NB4 (cell line): ENCODE results near the gene PRKG1.

Experiments
- DNase-seq: peaks from one replicate; pipeline ENCODE4 v3.0.0; 2010; ENCODE audit warnings: low read depth
- H3K4me3 ChIP-seq: one replicate; pipeline ENCODE4 v1.5.1; 2011; ENCODE audit warnings: mild to moderate bottlenecking, low read depth, low read length, moderate library complexity
- CTCF ChIP-seq: IDR thresholded peaks from one replicate; pipeline ENCODE4 v1.5.1; 2012; ENCODE audit warnings: low read depth, low read length
- MAX ChIP-seq: IDR thresholded peaks from 2 replicates; pipeline ENCODE4 v1.6.1; 2011; ENCODE audit warnings: low read depth, low read length
- MYC ChIP-seq: IDR thresholded peaks from 2 replicates; pipeline ENCODE4 v1.6.1; 2011; ENCODE audit warnings: low read depth, low read length
- POLR2A ChIP-seq: IDR thresholded peaks from 2 replicates; pipeline ENCODE4 v1.6.1; 2011; ENCODE audit warnings: mild to moderate bottlenecking; ENCODE audit not compliant: insufficient read length; ENCODE audit errors: extremely low read depth

PRKG1 gene

DNA sequence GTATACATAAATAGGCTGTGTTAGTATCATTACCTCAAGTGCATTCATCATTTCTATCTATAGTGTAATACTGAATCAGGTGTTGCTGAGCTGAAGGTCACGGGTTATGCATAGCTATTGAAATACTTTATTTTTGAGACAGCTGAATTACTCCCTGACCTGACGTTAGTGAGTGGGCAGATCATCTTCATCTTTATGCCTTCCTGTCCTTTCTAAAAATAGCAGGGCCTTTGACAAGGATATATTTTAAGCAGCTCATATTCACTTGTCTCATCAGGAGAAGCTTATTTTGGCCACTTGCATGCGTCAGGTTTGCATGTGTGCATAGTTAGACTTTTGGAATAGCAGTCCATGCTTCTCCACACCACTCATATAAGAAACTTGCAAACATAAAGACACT is 1176.2 kb downstream of the PRKG1 start:
- H3K4me3 ChIP-seq, result no peak overlapping the region
- DNase-seq, result no peak
- TF ChIP-seq CTCF, result no peak
- no peak for TF ChIP-seq MYC
- no peak for TF ChIP-seq MAX
- no peak for TF ChIP-seq POLR2A

DNA sequence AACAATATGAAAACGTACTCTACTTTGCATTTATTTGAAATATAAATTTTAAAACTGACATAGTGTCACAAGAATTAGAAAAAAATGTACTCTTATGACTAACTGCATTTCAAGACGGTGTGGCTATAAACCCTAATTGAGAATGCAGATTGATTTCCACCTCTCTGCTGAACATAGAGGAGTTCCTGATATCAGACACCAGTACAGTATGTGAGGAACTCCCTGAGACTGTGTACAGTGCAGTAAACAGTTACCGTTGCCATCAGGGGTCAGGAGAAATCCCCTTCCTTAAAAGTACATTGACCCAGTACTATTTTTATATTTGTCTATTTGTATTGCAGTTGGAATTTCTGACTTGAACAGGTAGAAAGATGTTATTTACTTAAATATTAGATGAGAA is 1178.0 kb downstream of the PRKG1 start:
- DNase-seq, result no peak
- no peak overlapping the region for H3K4me3 ChIP-seq
- TF ChIP-seq MAX (no peak), MYC (no peak), CTCF (no peak), POLR2A (no peak)

DNA sequence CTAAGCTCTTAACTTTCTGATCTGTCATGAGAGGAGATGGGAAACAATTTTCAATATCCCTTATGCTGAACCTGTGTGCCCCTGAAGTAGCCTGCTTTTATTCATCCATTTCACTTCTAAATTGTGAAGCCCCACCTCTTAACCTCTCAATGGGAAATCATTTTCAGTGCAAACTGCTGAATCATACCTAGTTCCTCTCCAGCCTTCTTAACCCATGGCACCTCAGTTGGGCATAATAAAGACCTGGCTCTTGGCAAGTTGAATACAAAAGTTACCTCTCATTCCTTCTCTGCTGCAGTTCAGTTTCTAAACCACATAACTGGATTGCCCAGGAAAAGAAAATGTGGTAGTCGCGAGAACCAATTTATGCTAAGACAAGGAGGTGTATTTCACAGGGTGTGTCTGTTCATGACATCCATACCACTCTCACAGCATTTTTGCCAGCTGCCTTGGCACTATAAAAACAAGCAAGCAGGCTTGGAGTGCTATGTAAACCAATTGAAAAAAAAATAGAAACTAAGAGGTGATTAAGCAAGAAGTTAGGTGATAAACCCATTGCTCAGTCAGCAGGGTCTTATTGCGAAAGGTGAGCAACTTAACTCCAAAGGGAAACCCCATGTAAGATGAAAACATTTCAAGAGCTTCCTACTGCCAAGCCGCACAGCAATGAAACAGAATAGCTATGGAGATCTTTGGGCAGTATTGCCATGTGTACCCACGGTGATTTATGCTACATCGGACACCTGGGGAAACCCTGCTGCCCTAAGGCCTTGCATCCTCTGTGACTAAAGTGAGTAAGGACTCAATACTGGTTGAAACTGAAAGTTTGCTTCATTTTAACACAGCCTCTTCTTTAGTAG is 1182.8 kb downstream of the PRKG1 start:
- DNase-seq, result peak; percentile 14
- no peak overlapping the region for H3K4me3 ChIP-seq

DNA sequence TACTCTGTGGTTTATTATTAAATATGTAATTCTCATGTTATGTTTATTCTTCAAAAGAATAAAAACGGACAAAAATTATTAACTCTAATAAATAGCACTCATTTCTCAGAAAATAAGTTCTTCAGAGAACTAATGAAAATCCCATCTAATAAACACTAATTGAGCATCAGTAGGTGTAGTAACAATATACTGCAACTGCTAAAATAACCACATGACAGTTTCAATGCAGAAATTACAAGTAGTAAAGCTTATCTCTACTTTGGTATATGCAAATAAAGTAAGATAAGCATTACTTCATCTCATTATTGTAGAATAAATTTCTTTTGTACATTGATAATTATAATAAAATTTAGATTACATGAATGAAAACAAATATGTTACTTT is 1183.4 kb downstream of the PRKG1 start:
- H3K4me3 ChIP-seq, result no peak overlapping the region
- DNase-seq, result no peak
- TF ChIP-seq MAX, result no peak
- TF ChIP-seq CTCF, result no peak
- no peak for TF ChIP-seq MYC
- TF ChIP-seq POLR2A, result no peak

More for the DNA sequence above, 1182.8 kb downstream of the PRKG1 start:
- TF ChIP-seq MYC, result no peak
- TF ChIP-seq POLR2A, result no peak
- no peak for TF ChIP-seq MAX
- TF ChIP-seq CTCF, result no peak

GRCh38 chr10:52258799-52259425 is 1184.6 kb downstream of the PRKG1 start:
- H3K4me3 ChIP-seq, result no peak overlapping the region
- DNase-seq, result no peak
- no peak for TF ChIP-seq MYC
- no peak for TF ChIP-seq CTCF
- no peak for TF ChIP-seq POLR2A
